ENCODE data around the gene LMTK2.
"Not testable (repeated sequence)": the region's sequence is repeated elsewhere in the genome, so short reads cannot be mapped to it uniquely, and the experiment has no call there.

The LMTK2 gene

GRCh38 chr7:98107313-98107721 lies 655 bp downstream of the LMTK2 start:
- DNase-seq: no peak

DNA sequence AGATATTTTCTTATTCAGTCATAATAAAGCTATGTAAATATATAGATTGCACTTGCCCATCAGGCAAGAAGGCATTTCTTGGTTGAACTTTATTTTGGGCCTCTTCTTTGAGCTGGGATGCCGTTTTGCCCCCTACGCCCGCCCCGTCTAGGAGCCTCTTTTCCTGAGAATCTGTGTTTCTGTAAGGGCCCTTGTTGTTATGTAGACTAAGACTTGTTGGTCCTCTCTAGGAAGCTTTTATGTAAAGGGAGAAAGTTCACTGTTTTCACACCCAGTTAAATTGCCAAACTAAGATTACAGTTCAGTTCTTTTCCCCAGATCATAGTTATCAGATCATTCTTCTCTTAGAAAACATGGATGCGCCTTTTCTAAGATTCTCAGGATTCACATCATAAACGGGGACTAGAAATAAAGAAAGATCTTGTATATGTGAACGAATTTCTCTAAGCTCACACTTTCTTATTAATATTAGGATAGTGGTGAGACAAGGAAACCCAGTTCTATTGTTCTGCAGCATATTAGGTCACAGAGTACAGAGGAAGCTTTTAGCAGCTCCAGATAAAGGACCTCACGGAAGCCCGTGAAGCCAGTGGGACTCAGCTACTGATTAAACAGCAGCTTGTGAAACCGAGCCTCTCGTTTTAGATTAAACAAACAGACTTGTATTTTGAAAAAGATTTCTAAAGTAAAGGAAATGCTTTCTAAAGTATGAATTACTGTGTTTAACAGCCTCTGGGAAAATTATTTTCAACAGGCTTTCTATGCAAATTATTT lies 3.8 kb downstream of the LMTK2 start:
- DNase-seq: no peak

GRCh38 chr7:98112077-98112476 lies 5.4 kb downstream of the LMTK2 start:
- no peak for DNase-seq

DNA sequence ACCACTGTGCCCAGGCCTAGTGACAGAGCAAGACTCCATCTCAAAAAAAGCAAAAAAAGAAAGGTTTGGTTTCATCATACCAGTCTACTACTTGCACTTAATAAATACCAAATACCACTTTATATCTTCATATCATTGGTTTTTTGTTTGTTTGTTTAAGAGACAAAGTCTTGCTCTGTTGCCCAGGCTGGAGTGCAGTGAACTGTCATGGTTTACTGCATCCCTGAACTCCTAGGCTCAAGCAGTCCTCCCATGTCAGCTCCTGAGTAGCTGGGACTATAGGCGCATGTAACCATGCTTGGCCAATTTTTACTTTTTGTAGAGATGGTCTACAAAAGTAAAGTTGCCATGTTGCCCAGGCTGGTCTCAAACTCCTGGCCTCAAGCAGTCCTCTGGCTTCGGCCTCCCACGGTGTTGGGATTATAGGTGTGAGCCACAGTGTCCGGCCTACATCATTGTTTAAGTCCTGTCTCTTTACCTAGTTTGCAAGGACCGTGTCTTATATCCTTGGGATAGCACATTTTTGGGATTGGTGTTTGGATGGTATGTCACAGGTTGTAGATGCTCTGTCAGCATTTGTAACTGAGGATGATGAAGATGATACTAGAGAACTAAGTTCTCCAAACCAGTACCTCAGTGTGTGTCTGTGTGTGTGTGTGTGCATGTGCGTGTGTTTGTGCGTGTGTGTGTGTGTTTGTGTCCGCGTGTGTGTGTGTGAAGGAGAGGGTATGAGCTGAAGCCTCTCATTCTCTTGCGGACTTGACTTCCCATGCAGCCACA lies 9.3 kb downstream of the LMTK2 start:
- DNase-seq: no peak

DNA sequence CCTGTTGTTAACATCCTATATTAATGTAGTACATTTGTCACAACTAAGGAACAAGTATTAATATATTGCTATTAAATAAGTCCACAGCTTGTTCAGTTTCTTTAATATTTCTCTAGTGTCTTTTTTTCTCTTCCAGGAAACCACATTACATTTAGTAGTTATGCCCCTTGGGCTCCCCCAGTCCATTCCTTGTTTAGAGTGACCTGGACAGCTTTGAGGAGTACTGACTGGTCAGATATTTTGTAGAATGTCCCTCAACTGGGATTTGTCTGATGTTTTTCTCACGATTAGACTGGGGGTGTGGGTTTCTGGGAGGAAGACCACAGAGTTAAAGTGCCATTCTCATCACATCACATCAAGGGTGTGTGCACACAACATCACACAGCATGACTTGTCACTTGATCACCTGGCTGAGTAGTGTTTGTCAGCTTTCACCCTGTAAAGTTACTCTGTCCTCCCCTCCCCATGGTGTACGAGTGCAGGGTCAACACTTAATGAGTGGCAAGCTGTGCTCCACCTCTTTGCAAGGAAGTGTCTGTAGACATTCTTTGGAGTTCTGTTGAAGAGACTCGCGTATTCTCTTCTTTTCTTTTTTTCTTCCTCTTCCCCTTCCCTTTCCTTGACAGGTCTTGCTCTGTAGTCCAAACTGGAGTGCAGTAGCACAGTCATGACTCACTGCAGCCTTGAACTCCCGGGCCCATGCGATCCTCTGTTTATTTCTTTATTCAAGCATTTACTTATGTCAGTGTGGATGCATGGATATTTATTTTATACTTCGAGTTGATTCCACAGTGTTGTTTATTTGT lies 10.2 kb downstream of the LMTK2 start:
- peak; percentile 17 for DNase-seq

DNA sequence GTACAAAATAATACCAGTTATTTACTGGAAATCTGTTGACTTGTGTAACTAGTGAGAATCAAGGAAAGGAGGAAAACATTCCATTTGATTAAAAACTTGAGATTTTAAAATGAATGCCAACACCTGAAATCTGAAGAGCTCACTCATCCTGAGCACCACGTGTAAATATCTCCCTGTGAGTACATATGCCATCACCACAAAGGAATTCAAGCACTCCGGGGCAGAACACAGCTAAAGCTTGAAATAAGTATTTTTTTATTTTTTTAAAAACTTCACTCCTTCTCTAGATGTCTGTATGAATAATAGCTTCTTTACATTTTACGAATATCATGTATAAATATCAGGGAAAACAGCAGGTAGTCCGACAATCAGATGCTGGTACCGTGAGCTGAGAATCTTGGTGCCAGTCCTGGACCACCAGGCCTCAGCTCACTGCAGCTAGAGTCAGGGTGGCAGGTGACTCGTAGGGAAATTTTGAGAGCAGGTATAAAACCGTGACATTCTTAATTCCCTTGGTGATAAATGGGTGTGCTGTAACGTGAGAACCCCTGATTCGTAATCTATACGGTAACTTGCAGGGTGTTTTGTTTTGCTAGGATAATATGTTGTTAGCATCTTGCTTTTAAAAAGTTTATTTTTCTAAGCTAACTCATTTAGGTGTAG lies 12.7 kb downstream of the LMTK2 start:
- DNase-seq: peak; percentile 81

- DNase-seq: no peak
These were observed 13.9 kb downstream of the LMTK2 start for GRCh38 chr7:98120559-98120958.

GRCh38 chr7:98121388-98121787 lies 14.7 kb downstream of the LMTK2 start:
- not testable (repeated sequence) for DNase-seq

- no peak for DNase-seq
These were observed 16.7 kb downstream of the LMTK2 start for GRCh38 chr7:98123365-98123696.

- DNase-seq: no peak
These were observed 19.1 kb downstream of the LMTK2 start for GRCh38 chr7:98125759-98126158.

GRCh38 chr7:98126311-98127142 lies 19.9 kb downstream of the LMTK2 start:
- peak; percentile 42 for DNase-seq

GRCh38 chr7:98128346-98128745 lies 21.7 kb downstream of the LMTK2 start:
- DNase-seq: no peak

DNA sequence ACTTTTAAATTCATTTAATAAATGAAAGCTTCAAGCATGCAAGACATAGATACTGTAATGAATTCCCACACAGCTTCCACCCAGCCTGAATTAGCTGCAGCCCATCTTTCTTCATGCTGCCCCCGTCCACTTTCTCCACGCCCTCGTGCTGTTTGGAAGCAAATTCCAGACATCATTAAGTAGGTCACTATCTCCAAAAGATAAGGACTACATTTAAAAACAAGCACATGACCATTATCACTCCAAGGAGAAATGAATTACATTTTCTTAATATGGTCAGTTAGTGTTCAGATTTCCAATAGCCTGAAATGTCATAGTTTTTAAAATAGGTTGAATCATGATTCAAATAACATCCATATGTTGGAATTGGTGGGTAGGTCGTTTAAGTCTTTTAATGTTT lies 24.3 kb downstream of the LMTK2 start:
- no peak for DNase-seq

GRCh38 chr7:98133181-98133580 lies 26.5 kb downstream of the LMTK2 start:
- no peak for DNase-seq

DNA sequence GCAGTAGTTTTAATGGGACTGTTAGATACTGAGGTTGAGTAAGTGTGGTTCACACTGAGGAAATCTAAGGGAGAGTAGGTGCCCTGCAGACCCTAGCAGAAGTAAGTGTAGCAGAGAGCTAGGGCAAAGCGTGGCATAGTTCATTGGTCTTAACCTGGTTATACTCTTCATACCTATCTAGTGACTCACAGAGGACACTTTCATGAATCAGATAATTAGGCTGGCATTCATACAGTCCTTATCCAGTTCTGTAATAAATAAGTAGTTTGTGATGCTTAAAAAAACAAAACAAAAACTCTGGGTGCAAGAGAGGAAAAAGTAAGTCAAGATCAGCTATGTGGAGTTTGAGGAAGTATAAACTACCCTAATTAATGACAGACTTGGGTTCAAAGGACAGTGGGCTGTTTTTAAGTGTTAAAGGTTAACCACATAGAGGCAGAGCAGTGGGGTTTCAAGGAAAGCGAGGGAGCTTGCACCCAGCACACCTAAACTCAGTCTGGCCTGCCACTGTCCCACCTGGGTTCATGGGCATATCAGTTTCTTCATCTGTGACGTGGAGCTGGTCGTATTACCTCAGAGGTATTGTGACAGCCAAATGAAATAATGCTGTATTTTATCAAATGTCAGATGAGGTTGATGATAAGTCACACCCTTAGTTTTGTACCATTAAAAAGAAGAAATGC lies 27.1 kb downstream of the LMTK2 start:
- DNase-seq: peak; percentile 42

DNA sequence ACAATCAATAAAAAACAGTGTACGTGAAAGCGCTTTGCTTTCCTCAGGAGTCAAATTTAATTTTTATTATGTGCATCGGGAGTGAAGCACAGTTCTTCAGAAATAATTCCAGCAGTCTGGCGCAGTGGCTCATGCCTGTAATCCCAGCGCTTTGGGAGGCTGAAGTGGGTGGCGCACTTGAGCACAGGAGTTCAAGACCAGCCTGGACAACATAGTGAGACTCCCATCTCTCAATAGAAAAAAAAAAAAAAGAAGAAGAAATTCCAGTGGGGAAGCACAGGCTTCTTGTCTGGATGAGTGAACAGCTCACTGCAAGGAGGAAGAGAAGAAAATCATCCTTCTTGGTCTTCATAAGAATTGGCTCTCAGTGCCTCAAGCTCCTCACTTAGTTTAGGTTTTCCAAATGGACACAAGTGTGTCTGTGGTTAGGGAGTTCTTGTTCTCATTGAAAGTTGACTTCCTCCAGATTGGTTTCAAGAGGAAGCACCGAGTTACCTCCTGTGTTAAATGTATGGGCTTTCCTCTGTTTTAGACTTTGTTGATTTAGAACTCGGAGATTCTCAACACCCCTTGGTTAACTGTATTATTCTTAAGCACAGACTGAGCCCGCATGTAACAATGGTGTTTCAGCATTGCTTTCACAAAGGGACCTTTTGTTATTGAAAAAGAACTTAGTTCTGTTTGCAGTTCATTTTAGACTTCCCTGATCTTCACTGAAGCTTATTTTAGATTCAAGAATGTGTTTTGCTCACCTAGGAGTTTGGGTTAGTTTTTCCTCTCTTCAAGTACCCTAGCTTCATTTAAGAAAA lies 28.0 kb downstream of the LMTK2 start:
- DNase-seq: no peak

- DNase-seq: no peak
These were observed 29.3 kb downstream of the LMTK2 start for GRCh38 chr7:98135984-98136383.

GRCh38 chr7:98136423-98136822 lies 29.8 kb downstream of the LMTK2 start:
- DNase-seq: no peak

- no peak for DNase-seq
These were observed 30.6 kb downstream of the LMTK2 start for GRCh38 chr7:98137134-98137825.

DNA sequence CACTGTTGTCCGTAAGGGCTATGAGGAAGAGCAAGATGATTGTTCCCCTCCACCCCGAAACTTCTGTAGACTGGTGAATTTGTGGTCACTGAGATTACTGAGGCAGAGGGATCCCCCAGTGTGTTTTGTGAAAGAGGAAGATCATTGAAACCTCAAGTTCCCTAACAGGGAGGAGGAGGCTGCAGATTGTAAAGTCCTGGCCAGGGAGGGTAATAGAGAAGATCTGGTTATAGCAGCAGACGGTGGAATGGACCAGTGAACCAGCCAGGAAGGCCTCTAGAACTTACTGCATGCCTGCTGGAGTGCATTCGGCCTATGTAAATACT lies 31.1 kb downstream of the LMTK2 start:
- no peak for DNase-seq
